ENCODE data around the gene KRTAP1-5. TPM values are rescaled to one million over a fixed set of nuclear protein-coding genes. Genes with fewer than 3 reads are reported as not detected.

KRTAP1-5 gene
- total and polyA plus RNA-seq, 2 experiments from 2014 or later: not detected

DNA sequence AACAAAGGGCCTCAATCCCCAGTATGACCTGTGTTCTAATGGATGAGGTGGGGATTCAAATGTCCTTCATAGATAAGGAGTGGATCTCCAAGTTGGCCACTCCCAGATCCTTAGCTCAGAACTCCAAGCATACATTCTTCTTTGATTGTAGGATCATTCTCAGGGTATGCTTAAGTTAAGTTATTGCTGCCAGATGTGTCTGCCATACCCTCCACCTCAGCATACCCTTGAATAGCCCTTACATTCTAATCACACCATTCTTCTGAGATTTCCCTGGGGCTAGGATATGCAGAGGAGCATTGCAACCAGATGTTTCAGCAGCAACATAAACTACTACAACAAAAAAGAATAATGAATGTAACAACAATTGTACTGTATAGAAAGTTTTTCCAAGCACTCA, 40.3 kb upstream of the KRTAP1-5 start (continued):
- TF ChIP-seq, protein P1, sequence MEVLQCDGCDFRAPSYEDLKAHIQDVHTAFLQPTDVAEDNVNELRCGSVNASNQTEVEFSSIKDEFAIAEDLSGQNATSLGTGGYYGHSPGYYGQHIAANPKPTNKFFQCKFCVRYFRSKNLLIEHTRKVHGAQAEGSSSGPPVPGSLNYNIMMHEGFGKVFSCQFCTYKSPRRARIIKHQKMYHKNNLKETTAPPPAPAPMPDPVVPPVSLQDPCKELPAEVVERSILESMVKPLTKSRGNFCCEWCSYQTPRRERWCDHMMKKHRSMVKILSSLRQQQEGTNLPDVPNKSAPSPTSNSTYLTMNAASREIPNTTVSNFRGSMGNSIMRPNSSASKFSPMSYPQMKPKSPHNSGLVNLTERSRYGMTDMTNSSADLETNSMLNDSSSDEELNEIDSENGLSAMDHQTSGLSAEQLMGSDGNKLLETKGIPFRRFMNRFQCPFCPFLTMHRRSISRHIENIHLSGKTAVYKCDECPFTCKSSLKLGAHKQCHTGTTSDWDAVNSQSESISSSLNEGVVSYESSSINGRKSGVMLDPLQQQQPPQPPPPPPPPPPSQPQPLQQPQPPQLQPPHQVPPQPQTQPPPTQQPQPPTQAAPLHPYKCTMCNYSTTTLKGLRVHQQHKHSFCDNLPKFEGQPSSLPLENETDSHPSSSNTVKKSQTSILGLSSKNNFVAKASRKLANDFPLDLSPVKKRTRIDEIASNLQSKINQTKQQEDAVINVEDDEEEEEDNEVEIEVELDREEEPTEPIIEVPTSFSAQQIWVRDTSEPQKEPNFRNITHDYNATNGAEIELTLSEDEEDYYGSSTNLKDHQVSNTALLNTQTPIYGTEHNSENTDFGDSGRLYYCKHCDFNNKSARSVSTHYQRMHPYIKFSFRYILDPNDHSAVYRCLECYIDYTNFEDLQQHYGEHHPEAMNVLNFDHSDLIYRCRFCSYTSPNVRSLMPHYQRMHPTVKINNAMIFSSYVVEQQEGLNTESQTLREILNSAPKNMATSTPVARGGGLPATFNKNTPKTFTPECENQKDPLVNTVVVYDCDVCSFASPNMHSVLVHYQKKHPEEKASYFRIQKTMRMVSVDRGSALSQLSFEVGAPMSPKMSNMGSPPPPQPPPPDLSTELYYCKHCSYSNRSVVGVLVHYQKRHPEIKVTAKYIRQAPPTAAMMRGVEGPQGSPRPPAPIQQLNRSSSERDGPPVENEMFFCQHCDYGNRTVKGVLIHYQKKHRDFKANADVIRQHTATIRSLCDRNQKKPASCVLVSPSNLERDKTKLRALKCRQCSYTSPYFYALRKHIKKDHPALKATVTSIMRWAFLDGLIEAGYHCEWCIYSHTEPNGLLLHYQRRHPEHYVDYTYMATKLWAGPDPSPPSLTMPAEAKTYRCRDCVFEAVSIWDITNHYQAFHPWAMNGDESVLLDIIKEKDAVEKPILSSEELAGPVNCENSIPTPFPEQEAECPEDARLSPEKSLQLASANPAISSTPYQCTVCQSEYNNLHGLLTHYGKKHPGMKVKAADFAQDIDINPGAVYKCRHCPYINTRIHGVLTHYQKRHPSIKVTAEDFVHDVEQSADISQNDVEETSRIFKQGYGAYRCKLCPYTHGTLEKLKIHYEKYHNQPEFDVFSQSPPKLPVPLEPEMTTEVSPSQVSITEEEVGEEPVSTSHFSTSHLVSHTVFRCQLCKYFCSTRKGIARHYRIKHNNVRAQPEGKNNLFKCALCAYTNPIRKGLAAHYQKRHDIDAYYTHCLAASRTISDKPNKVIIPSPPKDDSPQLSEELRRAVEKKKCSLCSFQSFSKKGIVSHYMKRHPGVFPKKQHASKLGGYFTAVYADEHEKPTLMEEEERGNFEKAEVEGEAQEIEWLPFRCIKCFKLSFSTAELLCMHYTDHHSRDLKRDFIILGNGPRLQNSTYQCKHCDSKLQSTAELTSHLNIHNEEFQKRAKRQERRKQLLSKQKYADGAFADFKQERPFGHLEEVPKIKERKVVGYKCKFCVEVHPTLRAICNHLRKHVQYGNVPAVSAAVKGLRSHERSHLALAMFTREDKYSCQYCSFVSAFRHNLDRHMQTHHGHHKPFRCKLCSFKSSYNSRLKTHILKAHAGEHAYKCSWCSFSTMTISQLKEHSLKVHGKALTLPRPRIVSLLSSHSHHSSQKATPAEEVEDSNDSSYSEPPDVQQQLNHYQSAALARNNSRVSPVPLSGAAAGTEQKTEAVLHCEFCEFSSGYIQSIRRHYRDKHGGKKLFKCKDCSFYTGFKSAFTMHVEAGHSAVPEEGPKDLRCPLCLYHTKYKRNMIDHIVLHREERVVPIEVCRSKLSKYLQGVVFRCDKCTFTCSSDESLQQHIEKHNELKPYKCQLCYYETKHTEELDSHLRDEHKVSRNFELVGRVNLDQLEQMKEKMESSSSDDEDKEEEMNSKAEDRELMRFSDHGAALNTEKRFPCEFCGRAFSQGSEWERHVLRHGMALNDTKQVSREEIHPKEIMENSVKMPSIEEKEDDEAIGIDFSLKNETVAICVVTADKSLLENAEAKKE (CRISPR knock-in tag; IDR thresholded peaks at IDR 0.05): no peak
- TF ChIP-seq, protein P2, sequence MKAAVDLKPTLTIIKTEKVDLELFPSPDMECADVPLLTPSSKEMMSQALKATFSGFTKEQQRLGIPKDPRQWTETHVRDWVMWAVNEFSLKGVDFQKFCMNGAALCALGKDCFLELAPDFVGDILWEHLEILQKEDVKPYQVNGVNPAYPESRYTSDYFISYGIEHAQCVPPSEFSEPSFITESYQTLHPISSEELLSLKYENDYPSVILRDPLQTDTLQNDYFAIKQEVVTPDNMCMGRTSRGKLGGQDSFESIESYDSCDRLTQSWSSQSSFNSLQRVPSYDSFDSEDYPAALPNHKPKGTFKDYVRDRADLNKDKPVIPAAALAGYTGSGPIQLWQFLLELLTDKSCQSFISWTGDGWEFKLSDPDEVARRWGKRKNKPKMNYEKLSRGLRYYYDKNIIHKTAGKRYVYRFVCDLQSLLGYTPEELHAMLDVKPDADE (IDR thresholded peaks at IDR 0.05): no peak

DNA sequence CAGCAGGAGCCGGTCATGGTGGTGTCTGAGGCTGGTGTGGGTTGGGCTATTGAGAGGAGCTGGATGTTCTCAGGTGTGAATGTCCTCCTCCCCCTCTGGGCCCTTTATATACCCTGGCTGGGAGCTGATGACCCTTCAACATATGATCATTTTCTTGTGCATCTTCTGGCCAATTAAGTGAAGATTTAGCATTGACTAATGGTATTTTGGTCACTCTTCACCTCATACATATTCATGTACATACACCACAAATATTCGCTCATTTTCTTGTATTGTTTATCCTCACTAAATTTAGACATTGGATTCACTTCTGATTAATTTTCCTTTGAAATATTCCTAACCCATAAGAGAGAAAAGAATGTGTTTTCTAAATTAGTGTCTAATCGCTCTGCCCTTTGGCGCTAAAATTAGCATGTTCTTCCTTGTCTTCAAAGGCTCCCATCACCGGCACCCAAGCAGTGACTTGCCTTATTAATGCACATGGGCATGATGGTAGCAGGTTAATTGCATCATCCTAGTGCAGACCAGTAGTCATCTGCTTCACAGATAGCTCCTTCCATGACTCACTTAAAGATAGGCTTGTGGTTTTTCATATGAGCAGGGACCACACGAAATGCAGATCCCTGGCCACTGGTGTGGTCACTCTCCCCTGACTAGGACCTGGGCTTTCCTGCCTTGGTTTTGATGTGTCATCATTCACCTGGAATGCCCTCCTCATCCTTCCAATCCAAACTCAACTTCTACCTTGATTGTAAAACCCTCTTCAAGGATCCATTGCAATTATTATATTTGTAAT, 39.0 kb upstream of the KRTAP1-5 start, which contains the start of gene KRTAP2-4:
KRTAP2-4 (minus strand) TSS at position 51 of the 796 bp plus-strand sequence; CDS start at position 17, 34 bp downstream.
- Mint-ChIP-seq H3K4me1 (no peaks in the 10 kb centered on the region), H3K9me3 (no peaks in the 10 kb centered on the region), H3K4me3 (no peak within 1 kb of the TSS), H3K27me3 (ENCODE audit: insufficient read depth, low read depth, poor library complexity) (no peaks in the 10 kb centered on the region), H3K27ac (no peak within 1 kb of the TSS), H3K36me3 (ENCODE audit: low read depth) (no peaks in the 10 kb centered on the region)
- H3F3A ChIP-seq (replicated peaks; ENCODE audit: low read depth): no peaks in the 10 kb centered on the region
- H3K27ac ChIP-seq (ENCODE audit: low read depth): no peak within 1 kb of the TSS
- DNase-seq (ENCODE audit: low spot score) (no peak), ATAC-seq (peak; percentile 41; the same call in 2 of the 3 replicates)
- H3K4me2 ChIP-seq: no peak within 1 kb of the TSS
- H3K4me3 ChIP-seq: no peak within 1 kb of the TSS
- H3K4me1 ChIP-seq (ENCODE audit: insufficient read depth): no peaks in the 10 kb centered on the region
- no peaks in the 10 kb centered on the region for H4K20me1 ChIP-seq (replicated peaks; ENCODE audit: insufficient read depth)
- H3K79me2 ChIP-seq (replicated peaks; ENCODE audit: insufficient read depth): no peaks in the 10 kb centered on the region
- no peaks in the 10 kb centered on the region; the same call in none of the 2 replicates for H3K9me2 ChIP-seq (ENCODE audit: insufficient read depth)
- H3K36me3 ChIP-seq (ENCODE audit: insufficient read depth): no peaks in the 10 kb centered on the region
- H3K27me3 ChIP-seq (ENCODE audit: insufficient read depth): no peaks in the 10 kb centered on the region
- H2AFZ ChIP-seq: no peak within 1 kb of the TSS
- TF ChIP-seq POLR2AphosphoS5 (IDR thresholded peaks at IDR 0.05; ENCODE audit: low read depth): no peak
- TF ChIP-seq CREB1 (CRISPR knock-in tag; IDR thresholded peaks at IDR 0.05; ENCODE audit: low read depth): no peak
- TF ChIP-seq STAT1 (IDR thresholded peaks at IDR 0.05; ENCODE audit: unreplicated experiment): no peak
- TF ChIP-seq, protein P2 (IDR thresholded peaks at IDR 0.05): no peak
- no peak for TF ChIP-seq ZNF114 (CRISPR knock-in tag; IDR thresholded peaks at IDR 0.05)
- TF ChIP-seq, protein P3, sequence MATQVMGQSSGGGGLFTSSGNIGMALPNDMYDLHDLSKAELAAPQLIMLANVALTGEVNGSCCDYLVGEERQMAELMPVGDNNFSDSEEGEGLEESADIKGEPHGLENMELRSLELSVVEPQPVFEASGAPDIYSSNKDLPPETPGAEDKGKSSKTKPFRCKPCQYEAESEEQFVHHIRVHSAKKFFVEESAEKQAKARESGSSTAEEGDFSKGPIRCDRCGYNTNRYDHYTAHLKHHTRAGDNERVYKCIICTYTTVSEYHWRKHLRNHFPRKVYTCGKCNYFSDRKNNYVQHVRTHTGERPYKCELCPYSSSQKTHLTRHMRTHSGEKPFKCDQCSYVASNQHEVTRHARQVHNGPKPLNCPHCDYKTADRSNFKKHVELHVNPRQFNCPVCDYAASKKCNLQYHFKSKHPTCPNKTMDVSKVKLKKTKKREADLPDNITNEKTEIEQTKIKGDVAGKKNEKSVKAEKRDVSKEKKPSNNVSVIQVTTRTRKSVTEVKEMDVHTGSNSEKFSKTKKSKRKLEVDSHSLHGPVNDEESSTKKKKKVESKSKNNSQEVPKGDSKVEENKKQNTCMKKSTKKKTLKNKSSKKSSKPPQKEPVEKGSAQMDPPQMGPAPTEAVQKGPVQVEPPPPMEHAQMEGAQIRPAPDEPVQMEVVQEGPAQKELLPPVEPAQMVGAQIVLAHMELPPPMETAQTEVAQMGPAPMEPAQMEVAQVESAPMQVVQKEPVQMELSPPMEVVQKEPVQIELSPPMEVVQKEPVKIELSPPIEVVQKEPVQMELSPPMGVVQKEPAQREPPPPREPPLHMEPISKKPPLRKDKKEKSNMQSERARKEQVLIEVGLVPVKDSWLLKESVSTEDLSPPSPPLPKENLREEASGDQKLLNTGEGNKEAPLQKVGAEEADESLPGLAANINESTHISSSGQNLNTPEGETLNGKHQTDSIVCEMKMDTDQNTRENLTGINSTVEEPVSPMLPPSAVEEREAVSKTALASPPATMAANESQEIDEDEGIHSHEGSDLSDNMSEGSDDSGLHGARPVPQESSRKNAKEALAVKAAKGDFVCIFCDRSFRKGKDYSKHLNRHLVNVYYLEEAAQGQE (IDR thresholded peaks at IDR 0.05; ENCODE audit: unreplicated experiment): no peak

Measured in GM23338 (cell line).